Immature natural killer cell (primary cell): ENCODE results near the gene EBI3. TPM values are rescaled to one million over a fixed set of nuclear protein-coding genes. Genes with fewer than 3 reads are reported as not detected.
A peak's percentile ranks its signal among the peaks of the same experiment; 100 is the strongest.
"Not testable (repeated sequence)": the region's sequence is repeated elsewhere in the genome, so short reads cannot be mapped to it uniquely, and the experiment has no call there.

Experiments
- DNase-seq, 3 donors: peaks; one replicate each; pipeline ENCODE4 v3.0.0; 2022; ENCODE audit warnings: mixed read lengths in 1 of 3
- H3K27ac Mint-ChIP-seq, 6 donors: one replicate each; pipeline ENCODE4 v1.8.0; 2020; ENCODE audit warnings: mixed read lengths in 6 of 6, mild to moderate bottlenecking in 5 of 6, inconsistent platforms in 4 of 6, moderate library complexity in 3 of 6
- H3K27me3 Mint-ChIP-seq, 3 donors: one replicate each; pipeline ENCODE4 v1.8.0; 2020 to 2021; ENCODE audit warnings: low read depth in 3 of 3, mild to moderate bottlenecking in 3 of 3, mixed read lengths in 3 of 3, moderate library complexity in 3 of 3, inconsistent platforms in 1 of 3
- H3K36me3 Mint-ChIP-seq, 3 donors: one replicate each; pipeline ENCODE4 v1.8.0; 2020; ENCODE audit warnings: mixed read lengths in 3 of 3, inconsistent platforms in 2 of 3, mild to moderate bottlenecking in 2 of 3
- H3K4me1 Mint-ChIP-seq, 2 donors: one replicate each; pipeline ENCODE4 v1.8.0; 2020; ENCODE audit warnings: inconsistent platforms in 2 of 2, mild to moderate bottlenecking in 2 of 2, mixed read lengths in 2 of 2, moderate library complexity in 1 of 2
- H3K4me3 Mint-ChIP-seq, 5 donors: one replicate each; pipeline ENCODE4 v1.8.0; 2020; ENCODE audit warnings: mild to moderate bottlenecking in 5 of 5, mixed read lengths in 5 of 5, inconsistent platforms in 3 of 5, moderate library complexity in 3 of 5
- H3K9me3 Mint-ChIP-seq, 6 donors: one replicate each; pipeline ENCODE4 v1.8.0; 2020; ENCODE audit warnings: mild to moderate bottlenecking in 6 of 6, mixed read lengths in 6 of 6, inconsistent platforms in 4 of 6, moderate library complexity in 3 of 6
- polyA plus RNA-seq, 3 donors: library from polyadenylated mRNA; unstranded; fragments of 300-500 nt; fragmentation: Illumina TruSeq; gene quantifications; one replicate each; pipeline ENCODE4 v1.2.3, GENCODE V29; 2021

Gene EBI3
- polyA plus RNA-seq, 3 donors from 2014 or later = not detected

- H3K9me3 Mint-ChIP-seq = no peaks in the 10 kb centered on the region
- no peak overlapping the region for H3K27ac Mint-ChIP-seq
- no peaks in the 10 kb centered on the region for H3K36me3 Mint-ChIP-seq
- no peak for DNase-seq
- no peak overlapping the region for H3K4me3 Mint-ChIP-seq
- H3K4me1 Mint-ChIP-seq = no peaks in the 10 kb centered on the region
- H3K27me3 Mint-ChIP-seq = peaks cover 2 to 10% (median 2%) of the 10 kb centered on the region in 3 donors
Observed at GRCh38 chr19:4234142-4234861, 5.0 kb downstream of the EBI3 start.

- H3K36me3 Mint-ChIP-seq = no peaks in the 10 kb centered on the region
- no peak overlapping the region for H3K4me3 Mint-ChIP-seq
- H3K27ac Mint-ChIP-seq = no peak overlapping the region
- no peaks in the 10 kb centered on the region for H3K9me3 Mint-ChIP-seq
- H3K4me1 Mint-ChIP-seq = no peaks in the 10 kb centered on the region
- H3K27me3 Mint-ChIP-seq = peaks cover 2 to 7% (median 2%) of the 10 kb centered on the region in 3 donors
- no peak for DNase-seq
Observed at GRCh38 chr19:4234862-4235201, 5.5 kb downstream of the EBI3 start.

DNA sequence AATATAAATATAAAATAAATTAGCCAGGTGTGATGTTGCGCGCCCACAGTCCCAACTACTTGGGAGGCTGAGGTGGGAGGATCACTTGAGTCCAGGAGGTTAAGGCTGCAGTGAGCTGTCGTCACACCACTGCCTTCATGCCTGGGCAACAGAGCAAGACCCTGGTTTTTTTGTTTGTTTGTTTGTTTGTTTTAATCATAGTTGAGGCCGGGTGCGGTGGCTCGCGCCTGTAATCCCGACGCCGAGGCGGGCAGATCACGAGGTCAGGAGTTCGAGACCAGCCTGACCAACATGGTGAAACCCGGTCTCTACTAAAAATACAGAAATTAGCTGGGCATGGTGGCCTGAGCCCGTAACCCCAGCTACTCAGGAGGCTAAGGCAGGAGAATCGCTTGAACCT lies 8.2 kb downstream of the EBI3 start:
- H3K27ac Mint-ChIP-seq, H3K27me3 Mint-ChIP-seq, H3K4me1 Mint-ChIP-seq, DNase-seq, H3K4me3 Mint-ChIP-seq, H3K36me3 Mint-ChIP-seq: not testable (repeated sequence)
- H3K9me3 Mint-ChIP-seq = peaks cover 0 to 11% (median 6%) of the 10 kb centered on the region in 6 donors

GRCh38 chr19:4238831-4239230 lies 9.5 kb downstream of the EBI3 start:
- DNase-seq = no peak
- no peak overlapping the region for H3K4me3 Mint-ChIP-seq
- H3K4me1 Mint-ChIP-seq = no peaks in the 10 kb centered on the region
- no peaks in the 10 kb centered on the region for H3K36me3 Mint-ChIP-seq
- H3K27me3 Mint-ChIP-seq = peaks cover 1 to 7% (median 2%) of the 10 kb centered on the region in 3 donors
- peaks cover 0 to 12% (median 6%) of the 10 kb centered on the region in 6 donors for H3K9me3 Mint-ChIP-seq
- H3K27ac Mint-ChIP-seq = no peak overlapping the region

GRCh38 chr19:4241824-4242430 lies 12.6 kb downstream of the EBI3 start:
- peaks cover 2 to 9% (median 3%) of the 10 kb centered on the region in 3 donors for H3K27me3 Mint-ChIP-seq
- no peaks in the 10 kb centered on the region for H3K36me3 Mint-ChIP-seq
- no peak overlapping the region for H3K4me3 Mint-ChIP-seq

DNA sequence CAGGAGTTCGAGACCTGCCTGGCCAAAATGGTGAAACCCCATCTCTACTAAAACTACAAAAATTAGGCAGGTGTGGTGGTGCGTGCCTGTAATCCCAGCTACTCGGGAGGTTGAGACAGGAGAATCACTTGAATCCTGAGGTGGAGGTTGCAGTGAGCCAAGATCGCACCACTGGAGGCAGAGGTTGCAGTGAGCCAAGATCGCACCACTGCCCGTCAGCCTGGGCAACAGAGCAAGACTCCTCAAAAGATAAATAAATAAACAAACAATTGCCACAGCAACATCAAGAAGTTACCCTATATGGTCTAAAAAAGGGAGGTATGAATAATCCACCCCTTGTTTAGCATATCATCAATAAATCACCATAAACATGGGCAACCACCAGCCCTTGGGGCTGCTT lies 16.6 kb downstream of the EBI3 start:
- peak overlapping the region in 4 of 6 donors; percentile 99 to 100 (median 100) for H3K27ac Mint-ChIP-seq
- H3K4me1 Mint-ChIP-seq = peaks cover 15 to 25% of the 10 kb centered on the region in 2 donors
- H3K9me3 Mint-ChIP-seq = peaks cover 0 to 12% (median 6%) of the 10 kb centered on the region in 6 donors
- peak overlapping the region in 1 of 5 donors; percentile 10 for H3K4me3 Mint-ChIP-seq
- peaks cover 8 to 22% (median 15%) of the 10 kb centered on the region in 3 donors for H3K36me3 Mint-ChIP-seq
- not testable (repeated sequence) for DNase-seq
- H3K27me3 Mint-ChIP-seq = peaks cover 12 to 18% (median 13%) of the 10 kb centered on the region in 3 donors

More at GRCh38 chr19:4241824-4242430, 12.6 kb downstream of the EBI3 start:
- Mint-ChIP-seq H3K9me3 (peaks cover 0 to 12% (median 6%) of the 10 kb centered on the region in 6 donors), H3K27ac (no peak overlapping the region), H3K4me1 (peaks cover 5% of the 10 kb centered on the region in 2 donors)
- DNase-seq = no peak

DNA sequence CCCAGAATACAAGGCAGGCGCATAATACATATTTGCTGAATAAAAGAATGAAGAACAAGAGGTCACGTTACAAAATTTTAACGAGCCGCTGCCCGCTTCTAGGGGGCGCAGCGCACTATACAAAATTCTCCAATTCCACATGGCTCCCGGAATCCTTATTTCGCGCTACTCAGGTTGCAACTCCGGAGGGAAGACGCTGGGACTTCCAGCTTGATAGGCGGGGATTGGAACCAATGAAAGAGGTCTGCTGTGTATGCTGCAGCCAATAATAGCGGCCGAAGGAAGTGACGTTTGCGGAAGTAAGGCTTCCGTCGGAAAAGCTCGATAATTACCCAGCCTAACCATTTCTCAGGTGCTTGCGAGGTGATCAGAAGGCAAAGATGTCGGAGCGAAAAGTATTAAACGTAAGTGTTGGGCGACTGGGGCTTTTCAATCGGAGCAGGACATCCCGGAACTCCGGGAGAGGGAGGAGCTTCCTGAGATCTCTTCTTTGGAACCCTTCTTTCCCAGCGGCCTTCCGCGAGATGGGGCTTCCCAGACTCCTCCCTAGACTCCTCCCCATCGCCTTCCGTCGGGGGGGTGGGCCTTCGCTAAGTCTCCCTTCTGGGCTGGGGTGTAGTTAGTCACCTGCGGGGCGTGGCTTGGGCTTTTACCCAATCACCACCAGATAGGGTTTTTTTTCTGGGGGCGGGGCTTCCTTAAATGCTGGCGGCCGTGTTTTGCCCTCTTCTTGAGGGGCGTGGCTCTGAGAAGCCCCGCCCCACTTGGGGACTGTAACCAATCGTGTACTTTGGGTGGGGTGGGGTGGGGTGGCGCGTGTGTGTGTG lies 17.7 kb downstream of the EBI3 start, which contains the start of gene YJU2:
Gene YJU2, plus strand, starts transcription at position 314 of the 827 bp plus-strand sequence. Its CDS starts 67 bp downstream, at position 381.
- Mint-ChIP-seq H3K4me1 (peaks cover 15 to 25% of the 10 kb centered on the region in 2 donors), H3K27ac (peak within 1 kb of the TSS; percentile 99 to 100 (median 100)), H3K27me3 (peaks cover 12 to 18% (median 13%) of the 10 kb centered on the region in 3 donors), H3K4me3 (peak within 1 kb of the TSS; percentile 97 to 99 (median 97)), H3K9me3 (peaks cover 0 to 6% (median 3%) of the 10 kb centered on the region in 6 donors), H3K36me3 (peaks cover 12 to 30% (median 19%) of the 10 kb centered on the region in 3 donors)
- DNase-seq = peak; percentile 98 to 99 (median 99)

DNA sequence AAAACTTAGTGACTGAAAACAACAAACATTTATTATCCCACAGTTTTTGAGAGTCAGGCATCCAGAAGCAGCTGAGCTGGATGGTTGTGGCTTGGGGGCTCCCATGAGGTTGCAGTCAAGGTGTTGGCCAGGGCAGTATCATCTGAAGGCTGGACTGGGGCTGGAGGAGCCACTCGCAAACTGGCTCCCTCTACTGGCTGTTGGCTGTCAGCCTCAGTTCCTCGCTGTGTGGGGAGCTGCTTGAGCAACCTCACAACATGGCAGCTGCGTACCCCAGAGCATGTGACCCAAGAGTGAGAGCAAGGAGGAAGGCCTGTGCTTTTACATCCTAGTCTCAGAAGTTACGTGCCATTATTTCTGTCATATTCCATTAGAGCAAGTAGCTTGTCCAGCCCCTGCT lies 27.2 kb downstream of the EBI3 start:
- Mint-ChIP-seq H3K27me3 (peaks cover 0 to 6% (median 0%) of the 10 kb centered on the region in 3 donors), H3K36me3 (peaks cover 17 to 45% (median 34%) of the 10 kb centered on the region in 3 donors), H3K9me3 (no peaks in the 10 kb centered on the region), H3K27ac (no peak overlapping the region), H3K4me1 (peaks cover 5 to 6% of the 10 kb centered on the region in 2 donors), H3K4me3 (no peak overlapping the region)
- DNase-seq = no peak

GRCh38 chr19:4257025-4257424 lies 27.7 kb downstream of the EBI3 start:
- Mint-ChIP-seq H3K4me3 (no peak overlapping the region), H3K4me1 (peaks cover 5 to 6% of the 10 kb centered on the region in 2 donors), H3K9me3 (no peaks in the 10 kb centered on the region), H3K27ac (no peak overlapping the region), H3K36me3 (peaks cover 17 to 43% (median 34%) of the 10 kb centered on the region in 3 donors), H3K27me3 (peaks cover 0 to 6% (median 0%) of the 10 kb centered on the region in 3 donors)
- DNase-seq = no peak

- peaks cover 6 to 9% of the 10 kb centered on the region in 2 donors for H3K4me1 Mint-ChIP-seq
- H3K9me3 Mint-ChIP-seq = no peaks in the 10 kb centered on the region
- peaks cover 17 to 37% (median 34%) of the 10 kb centered on the region in 3 donors for H3K36me3 Mint-ChIP-seq
- DNase-seq = no peak
- H3K27me3 Mint-ChIP-seq = peaks cover 0 to 6% (median 0%) of the 10 kb centered on the region in 3 donors
- H3K27ac Mint-ChIP-seq = no peak overlapping the region
- H3K4me3 Mint-ChIP-seq = no peak overlapping the region
Observed at GRCh38 chr19:4258181-4258580, 28.9 kb downstream of the EBI3 start.

GRCh38 chr19:4260613-4261191 lies 31.4 kb downstream of the EBI3 start:
- H3K4me3 Mint-ChIP-seq = peak overlapping the region in 1 of 5 donors; percentile 17
- no peaks in the 10 kb centered on the region for H3K9me3 Mint-ChIP-seq
- no peak overlapping the region for H3K27ac Mint-ChIP-seq
- peaks cover 13 to 28% (median 21%) of the 10 kb centered on the region in 3 donors for H3K36me3 Mint-ChIP-seq
- DNase-seq = no peak
- H3K27me3 Mint-ChIP-seq = peaks cover 12 to 17% (median 12%) of the 10 kb centered on the region in 3 donors
- peaks cover 30 to 31% of the 10 kb centered on the region in 2 donors for H3K4me1 Mint-ChIP-seq

DNA sequence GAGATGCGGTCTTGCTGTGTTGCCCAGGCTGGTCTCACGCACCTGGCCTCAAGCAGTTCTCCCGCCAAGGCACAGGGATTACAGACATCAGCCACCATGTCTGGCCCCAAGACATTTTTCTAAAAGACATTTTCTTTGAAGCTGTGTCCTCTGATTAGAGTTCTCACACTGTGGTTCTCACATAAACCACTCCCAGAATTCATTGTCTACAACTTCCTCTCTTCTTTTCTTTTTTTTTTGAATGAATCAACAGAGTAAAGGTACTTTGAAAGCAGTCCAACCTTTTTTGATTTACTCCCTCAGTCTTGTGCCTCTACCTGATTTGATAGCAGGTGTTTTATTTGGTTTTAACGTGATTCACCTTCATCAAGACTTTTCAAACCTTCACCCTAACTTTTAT lies 35.5 kb downstream of the EBI3 start:
- H3K36me3 Mint-ChIP-seq = peaks cover 13 to 33% (median 21%) of the 10 kb centered on the region in 3 donors
- peak; percentile 72 to 73 (median 73) for DNase-seq
- H3K4me3 Mint-ChIP-seq = peak overlapping the region; percentile 80 to 90 (median 86)
- no peaks in the 10 kb centered on the region for H3K9me3 Mint-ChIP-seq
- peak overlapping the region; percentile 85 to 94 (median 90) for H3K27ac Mint-ChIP-seq
- H3K4me1 Mint-ChIP-seq = peaks cover 49 to 51% of the 10 kb centered on the region in 2 donors
- H3K27me3 Mint-ChIP-seq = peaks cover 16 to 20% (median 18%) of the 10 kb centered on the region in 3 donors
